Head of caudate nucleus (tissue), 42 donors: ENCODE results near the gene CCDC107.

Source experiments
- DNase-seq, 42 donors: peaks; one replicate each; pipeline versions ENCODE4 v3.0.0 to v3.0.0-alpha.2; 2020 to 2021; ENCODE audit warnings: mixed read lengths in 7 of 42
- intact Hi-C: fragments of 100-400 bp; cut with DNase I; formaldehyde crosslinking; loops from one replicate; pipeline ENCODE4 v1.15.0; 2022

Gene CCDC107

GRCh38 chr9:35656348-35656747 is 1.7 kb upstream of the CCDC107 start:
- intact Hi-C loops, result loop anchor here (2.0 kb wide), 1 partner anchor 76 kb away; the partner anchor contains the start of genes CREB3 and TLN1

GRCh38 chr9:35656831-35657545 is 1.1 kb upstream of the CCDC107 start:
- intact Hi-C loops, result loop anchor here (2.0 kb wide), 1 partner anchor 76 kb away; the partner anchor contains the start of genes CREB3 and TLN1
- DNase-seq, result peak in 4 of 42 donors; percentile 12 to 25 (median 18)

More at GRCh38 chr9:35656348-35656747, 1.7 kb upstream of the CCDC107 start:
- DNase-seq, result peak in 1 of 42 donors; percentile 9

- DNase-seq, result peak; percentile 89 to 100 (median 98)
- intact Hi-C loops, result loop anchor here (2.0 kb wide), 1 partner anchor 75 kb away; the partner anchor contains the start of genes CREB3 and TLN1
These were observed 451 bp upstream of the CCDC107 start, which contains the start of gene RMRP for GRCh38 chr9:35657546-35658136. Gene RMRP, minus strand, starts transcription at chr9:35658019.

- intact Hi-C loops, result no loop called here
- DNase-seq, result peak in 17 of 42 donors; percentile 9 to 58 (median 36)
These were observed 802 bp downstream of the CCDC107 start for GRCh38 chr9:35658968-35659220.

- intact Hi-C loops, result no loop called here
- DNase-seq, result no peak
These were observed 1.2 kb downstream of the CCDC107 start for GRCh38 chr9:35659340-35659739.

- peak in 18 of 42 donors; percentile 14 to 75 (median 42) for DNase-seq
- intact Hi-C loops, result no loop called here
These were observed 2.9 kb downstream of the CCDC107 start for GRCh38 chr9:35660966-35661415.

GRCh38 chr9:35661756-35662350 is 3.8 kb downstream of the CCDC107 start:
- intact Hi-C loops, result no loop called here
- no peak for DNase-seq

GRCh38 chr9:35662437-35662836 is 4.3 kb downstream of the CCDC107 start:
- intact Hi-C loops, result no loop called here
- DNase-seq, result no peak

- DNase-seq, result peak; percentile 10 to 87 (median 73)
- intact Hi-C loops, result no loop called here
These were observed 6.7 kb downstream of the CCDC107 start, which contains the start of gene ARHGEF39 for GRCh38 chr9:35664531-35665470. Gene ARHGEF39, minus strand, starts transcription at chr9:35665195. Its CDS starts 26 bp downstream, at chr9:35665169.

GRCh38 chr9:35665471-35665818 is 7.4 kb downstream of the CCDC107 start:
- intact Hi-C loops, result no loop called here
- DNase-seq, result no peak

GRCh38 chr9:35666045-35666444 is 8.0 kb downstream of the CCDC107 start:
- no peak for DNase-seq
- intact Hi-C loops, result no loop called here

GRCh38 chr9:35666549-35666948 is 8.5 kb downstream of the CCDC107 start:
- intact Hi-C loops, result no loop called here
- DNase-seq, result no peak

GRCh38 chr9:35667939-35668338 is 9.8 kb downstream of the CCDC107 start:
- intact Hi-C loops, result no loop called here
- no peak for DNase-seq

- no peak for DNase-seq
- intact Hi-C loops, result no loop called here
These were observed 11.4 kb downstream of the CCDC107 start for GRCh38 chr9:35669331-35670145.

- DNase-seq, result peak in 7 of 42 donors; percentile 30 to 71 (median 36)
- intact Hi-C loops, result no loop called here
These were observed 15.3 kb downstream of the CCDC107 start, which contains the start of gene CA9 for GRCh38 chr9:35673132-35674024. Gene CA9, plus strand, starts transcription at chr9:35673928. Its CDS starts 32 bp downstream, at chr9:35673960.

- no peak for DNase-seq
- intact Hi-C loops, result no loop called here
These were observed 15.9 kb downstream of the CCDC107 start for GRCh38 chr9:35674025-35674361.

- no peak for DNase-seq
- intact Hi-C loops, result no loop called here
These were observed 17.1 kb downstream of the CCDC107 start for GRCh38 chr9:35675204-35675603.
